Esophagus muscularis mucosa (tissue), 4 donors: ENCODE data around the gene AK5. TPM values are rescaled to one million over a fixed set of nuclear protein-coding genes. Genes with fewer than 3 reads are reported as not detected.

Experiments used
- DNase-seq: peaks from one replicate; pipeline ENCODE4 v3.0.0-alpha.2; 2017; ENCODE audit errors: extremely low spot score
- H3K27ac ChIP-seq, 4 donors: fragments of 200-600 bp; sonication (generic); replicated peaks in 1 of 4; 1 replicate in 3 of 4; 2 replicates in 1 of 4; pipeline ENCODE4 v1.5.1; 2016 to 2019; ENCODE audit warnings: mild to moderate bottlenecking in 1 of 4
- H3K27me3 ChIP-seq, 4 donors: fragments of 200-600 bp; sonication (generic); one replicate each; pipeline versions ENCODE4 v1.5.1 to v1.6.0; 2016 to 2019
- H3K36me3 ChIP-seq, 4 donors: fragments of 200-600 bp; sonication (generic); one replicate each; pipeline ENCODE4 v1.5.1; 2016 to 2019
- H3K4me1 ChIP-seq, 4 donors: fragments of 200-600 bp; sonication (generic); one replicate each; pipeline ENCODE4 v1.5.1; 2016 to 2019
- H3K4me3 ChIP-seq, 4 donors: fragments of 200-600 bp; sonication (generic); 1 replicate in 2 of 4; 2 replicates in 2 of 4; pipeline ENCODE4 v1.5.1; 2016 to 2019; ENCODE audit warnings: mild to moderate bottlenecking in 4 of 4, moderate library complexity in 1 of 4
- H3K9me3 ChIP-seq, 4 donors: fragments of 200-600 bp; sonication (generic); 1 replicate in 3 of 4; 2 replicates in 1 of 4; pipeline ENCODE4 v1.5.1; 2016 to 2019
- CTCF ChIP-seq, 3 experiments: fragments of 200-600 bp in 2 of 3; fragments of 450-650 bp in 1 of 3; sonication (generic) in 2 of 3; IDR thresholded peaks; one replicate each; pipeline ENCODE4 v1.5.1; 2017 to 2019; ENCODE audit warnings: antibody characterized with exemption in 3 of 3, mild to moderate bottlenecking in 2 of 3, moderate library complexity in 1 of 3
- EP300 ChIP-seq: sonication (generic); formaldehyde crosslinking; IDR thresholded peaks from one replicate; pipeline ENCODE4 v1.6.1; 2017; ENCODE audit warnings: antibody characterized with exemption
- POLR2A ChIP-seq: fragments of 450-650 bp; IDR thresholded peaks from one replicate; pipeline ENCODE4 v1.6.1; 2017; ENCODE audit warnings: antibody characterized with exemption, moderate library complexity, mild to moderate bottlenecking, low read depth
- POLR2AphosphoS5 ChIP-seq, 2 donors: sonication (generic); formaldehyde crosslinking; IDR thresholded peaks; one replicate each; pipeline ENCODE4 v1.6.1; 2017; ENCODE audit warnings: antibody characterized with exemption in 2 of 2
- WGBS: methylation state at CpG from one replicate; pipeline ENCODE4 v1.1.5; 2018; 5-methylcytosine and 5-hydroxymethylcytosine counted together
- intact Hi-C: fragments of 100-400 bp; cut with DNase I; formaldehyde crosslinking; loops from one replicate; pipeline ENCODE4 v1.15.1; 2023
- total RNA-seq, 4 donors: library from RNA; depleted of rRNA; stranded (reverse); fragments of >200 nt; gene quantifications; one replicate each; pipeline versions ENCODE4 v1.1.0 to v1.2.1, GENCODE V29; 2016

Gene AK5
- total RNA-seq, 4 donors from 2014 or later = 0.97 to 2.5 (median 2.0) TPM

GRCh38 chr1:77239311-77239710, 42.5 kb upstream of the AK5 start:
- no peak for DNase-seq
- Histone ChIP-seq H3K4me1 (no peaks in the 10 kb centered on the region), H3K4me3 (no peak overlapping the region), H3K9me3 (no peaks in the 10 kb centered on the region), H3K36me3 (no peaks in the 10 kb centered on the region), H3K27ac (no peak overlapping the region), H3K27me3 (no peaks in the 10 kb centered on the region)
- WGBS = 72% methylated on average over 3 of the region's 3 CpGs
- TF ChIP-seq POLR2AphosphoS5 (IDR thresholded peaks at IDR 0.05) (no peak), CTCF (IDR thresholded peaks at IDR 0.05) (no peak), EP300 (no peak), POLR2A (no peak)
- intact Hi-C loops = no loop called here

- intact Hi-C loops = no loop called here
- Histone ChIP-seq H3K27ac (no peak overlapping the region), H3K4me1 (no peaks in the 10 kb centered on the region), H3K4me3 (no peak overlapping the region), H3K27me3 (no peaks in the 10 kb centered on the region), H3K36me3 (no peaks in the 10 kb centered on the region), H3K9me3 (peaks cover 0 to 12% (median 8%) of the 10 kb centered on the region in 4 donors)
- no peak for TF ChIP-seq CTCF (IDR thresholded peaks at IDR 0.05)
- no peak for TF ChIP-seq POLR2A
- TF ChIP-seq POLR2AphosphoS5 (IDR thresholded peaks at IDR 0.05) = no peak
- no peak for TF ChIP-seq EP300
- WGBS = 46% methylated on average over 2 of the region's 2 CpGs
- DNase-seq = no peak
Observed at GRCh38 chr1:77245830-77246229, 36.0 kb upstream of the AK5 start.

GRCh38 chr1:77250126-77250525, 31.7 kb upstream of the AK5 start:
- H3K9me3 ChIP-seq = peaks cover 0 to 42% (median 20%) of the 10 kb centered on the region in 4 donors
- WGBS = 94% methylated on average over 1 of the region's 1 CpG

DNA sequence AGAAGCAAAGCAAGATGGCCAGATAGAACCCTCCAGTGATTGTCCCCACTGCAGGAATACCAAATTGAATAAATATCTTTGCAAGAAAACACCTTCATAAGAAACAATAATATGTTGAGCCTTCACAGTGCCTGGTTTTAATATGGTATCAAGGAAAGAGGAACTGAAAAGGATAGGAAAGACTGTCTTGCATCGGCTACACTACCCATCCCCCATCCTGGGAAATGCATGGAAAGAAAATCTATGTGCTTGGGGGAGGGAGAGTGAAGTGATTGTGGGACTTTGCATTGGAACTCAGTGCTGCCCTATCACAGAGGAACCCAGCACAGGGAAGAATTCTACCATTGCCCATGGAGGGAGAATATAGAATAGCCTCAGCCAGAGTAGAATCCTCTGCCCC, 28.6 kb upstream of the AK5 start:
- Histone ChIP-seq H3K27me3 (no peaks in the 10 kb centered on the region), H3K4me3 (no peak overlapping the region), H3K36me3 (no peaks in the 10 kb centered on the region), H3K27ac (no peak overlapping the region), H3K4me1 (no peaks in the 10 kb centered on the region), H3K9me3 (peaks cover 0 to 53% (median 17%) of the 10 kb centered on the region in 4 donors)
- 84% methylated on average over 1 of the region's 1 CpG for WGBS
- TF ChIP-seq POLR2AphosphoS5 (IDR thresholded peaks at IDR 0.05) (no peak), EP300 (no peak), CTCF (IDR thresholded peaks at IDR 0.05) (no peak)
- DNase-seq = no peak
- intact Hi-C loops = no loop called here

More at GRCh38 chr1:77250126-77250525, 31.7 kb upstream of the AK5 start:
- Histone ChIP-seq H3K36me3 (no peaks in the 10 kb centered on the region), H3K4me1 (no peaks in the 10 kb centered on the region), H3K27me3 (no peaks in the 10 kb centered on the region), H3K4me3 (no peak overlapping the region), H3K27ac (no peak overlapping the region)
- intact Hi-C loops = no loop called here
- no peak for TF ChIP-seq POLR2A
- no peak for TF ChIP-seq CTCF (IDR thresholded peaks at IDR 0.05)
- TF ChIP-seq POLR2AphosphoS5 (IDR thresholded peaks at IDR 0.05) = no peak
- TF ChIP-seq EP300 = no peak
- no peak for DNase-seq

DNA sequence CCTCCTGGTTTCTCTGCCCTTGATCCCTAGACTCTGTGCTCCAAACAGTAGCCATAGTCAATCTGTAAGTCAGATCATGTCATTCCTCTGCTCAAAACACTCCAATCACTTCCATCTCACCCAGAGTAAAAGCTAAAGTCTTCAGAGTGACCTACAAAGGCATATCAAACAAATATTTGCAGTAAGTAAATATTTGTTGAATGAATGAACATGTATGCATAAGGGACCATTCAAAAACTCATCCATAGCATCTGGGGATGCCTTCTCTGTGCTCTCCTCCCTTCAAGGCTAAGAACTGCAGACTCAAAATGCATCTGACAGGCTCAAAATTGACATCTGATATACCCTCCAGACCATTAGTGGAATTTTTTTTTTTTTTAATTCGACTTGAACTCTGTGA, 18.1 kb upstream of the AK5 start:
- WGBS = 70% methylated on average over 1 of the region's 1 CpG
- no peak for DNase-seq
- no peaks in the 10 kb centered on the region for H3K4me1 ChIP-seq
- TF ChIP-seq POLR2A = no peak
- TF ChIP-seq POLR2AphosphoS5 (IDR thresholded peaks at IDR 0.05) = no peak
- TF ChIP-seq EP300 = no peak
- no peak for TF ChIP-seq CTCF (IDR thresholded peaks at IDR 0.05)
- intact Hi-C loops = no loop called here
- no peaks in the 10 kb centered on the region for H3K27me3 ChIP-seq
- no peaks in the 10 kb centered on the region for H3K9me3 ChIP-seq
- no peaks in the 10 kb centered on the region for H3K36me3 ChIP-seq
- no peak overlapping the region for H3K4me3 ChIP-seq
- no peak overlapping the region for H3K27ac ChIP-seq
